Activated CD4-positive, alpha-beta T cell treated with anti-CD3 and anti-CD28 coated beads, Interleukin-2, amount 50 U/mL, for 48 hours (primary cell): ENCODE results near the gene EIPR1.
"Not testable (repeated sequence)": the region's sequence is repeated elsewhere in the genome, so short reads cannot be mapped to it uniquely, and the experiment has no call there.

Experiments used
- DNase-seq, 2 experiments: peaks; one replicate each; pipeline ENCODE4 v3.0.0-alpha.2; 2020

EIPR1 gene

DNA sequence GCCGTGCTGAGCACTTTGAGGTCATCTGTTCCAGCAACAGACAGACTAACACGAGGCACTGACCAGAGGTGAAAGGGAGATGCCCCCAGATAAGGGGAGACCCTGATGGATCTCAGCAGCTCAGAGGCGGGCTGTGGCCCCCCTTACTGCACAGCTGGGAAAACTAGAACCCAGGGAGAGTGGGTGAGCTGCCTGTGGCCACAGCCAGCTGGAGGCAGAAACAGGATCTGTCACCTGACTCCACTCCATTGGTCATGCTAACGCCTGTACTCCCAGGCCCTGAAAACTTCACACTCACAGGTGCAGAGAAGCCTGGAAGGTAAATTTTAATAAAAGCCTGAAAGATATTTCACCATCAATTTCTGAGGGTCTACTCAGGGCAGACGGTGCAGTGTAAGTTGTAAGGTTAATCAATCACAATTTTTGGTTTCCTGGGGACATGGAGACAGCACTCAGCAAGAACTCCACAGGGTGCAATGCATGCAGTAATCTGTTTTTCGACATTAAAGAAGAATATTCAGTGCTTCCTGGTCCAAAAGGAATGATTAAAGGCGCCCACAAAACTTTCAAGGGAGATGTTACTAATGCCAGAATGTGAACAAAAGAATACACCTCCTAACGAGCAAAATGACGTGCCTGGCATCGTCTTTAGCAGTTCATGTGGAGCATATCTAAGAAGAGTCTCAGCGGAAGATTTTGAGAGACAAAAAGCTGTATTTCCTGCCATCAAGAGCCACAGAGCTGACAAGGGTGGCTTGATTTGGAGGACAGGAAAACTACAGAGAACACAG, 173.4 kb downstream of the EIPR1 start:
- DNase-seq, result no peak

DNA sequence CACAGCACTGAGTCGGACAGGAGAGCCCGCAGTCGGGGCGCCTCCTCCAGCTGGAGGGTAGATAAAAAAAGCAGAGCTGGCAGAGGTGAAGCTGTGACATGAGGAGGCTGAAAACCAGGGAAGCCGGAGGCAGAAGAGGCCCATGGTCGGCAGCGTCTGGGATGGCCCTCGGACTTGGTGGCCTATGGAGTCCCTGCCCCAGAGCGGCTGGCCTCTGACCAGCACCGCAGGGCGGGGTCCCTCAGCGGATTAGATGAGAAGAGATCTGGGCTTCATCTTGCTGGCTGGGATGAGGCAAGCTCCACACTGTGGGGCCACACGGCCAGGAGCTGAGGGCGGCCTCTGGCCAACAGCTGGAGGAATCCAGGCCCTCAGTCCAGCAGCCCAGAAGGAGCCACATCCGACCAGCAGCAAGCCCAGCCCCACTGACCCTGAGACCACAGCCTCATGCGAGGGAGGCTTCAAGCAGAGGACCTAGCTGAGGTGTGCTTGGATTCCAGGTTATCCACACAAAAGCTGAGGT, 174.1 kb downstream of the EIPR1 start:
- DNase-seq, result no peak

- DNase-seq, result no peak
Measured at GRCh38 chr2:3202926-3203325, 174.7 kb downstream of the EIPR1 start.

- DNase-seq, result no peak
Measured at GRCh38 chr2:3201281-3201680, 176.3 kb downstream of the EIPR1 start.

DNA sequence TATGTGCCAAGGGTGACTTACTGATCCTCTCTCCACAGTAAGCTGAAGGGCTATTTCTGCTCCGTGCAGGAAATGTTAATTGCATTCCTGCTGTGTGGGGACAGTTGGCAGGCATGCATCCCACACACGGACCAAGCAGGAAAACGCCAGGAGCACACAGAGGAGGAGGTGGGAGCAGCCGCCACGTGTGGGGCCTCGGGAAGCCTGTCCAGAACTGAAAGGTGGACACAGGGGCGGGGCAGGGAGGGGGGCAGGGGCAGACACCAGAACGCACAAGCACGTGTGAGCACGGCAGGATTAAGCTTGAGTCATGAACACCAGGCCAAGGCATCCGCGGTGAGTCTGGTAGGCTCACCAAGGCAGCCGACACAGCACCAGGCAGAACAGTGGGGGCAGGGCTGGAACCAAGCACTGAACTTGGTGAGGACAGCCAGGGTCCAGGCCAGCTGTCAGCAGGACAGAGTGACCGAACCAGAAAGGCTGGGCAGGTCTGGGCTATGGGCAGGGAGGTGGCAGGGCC, 177.1 kb downstream of the EIPR1 start:
- DNase-seq, result no peak

DNA sequence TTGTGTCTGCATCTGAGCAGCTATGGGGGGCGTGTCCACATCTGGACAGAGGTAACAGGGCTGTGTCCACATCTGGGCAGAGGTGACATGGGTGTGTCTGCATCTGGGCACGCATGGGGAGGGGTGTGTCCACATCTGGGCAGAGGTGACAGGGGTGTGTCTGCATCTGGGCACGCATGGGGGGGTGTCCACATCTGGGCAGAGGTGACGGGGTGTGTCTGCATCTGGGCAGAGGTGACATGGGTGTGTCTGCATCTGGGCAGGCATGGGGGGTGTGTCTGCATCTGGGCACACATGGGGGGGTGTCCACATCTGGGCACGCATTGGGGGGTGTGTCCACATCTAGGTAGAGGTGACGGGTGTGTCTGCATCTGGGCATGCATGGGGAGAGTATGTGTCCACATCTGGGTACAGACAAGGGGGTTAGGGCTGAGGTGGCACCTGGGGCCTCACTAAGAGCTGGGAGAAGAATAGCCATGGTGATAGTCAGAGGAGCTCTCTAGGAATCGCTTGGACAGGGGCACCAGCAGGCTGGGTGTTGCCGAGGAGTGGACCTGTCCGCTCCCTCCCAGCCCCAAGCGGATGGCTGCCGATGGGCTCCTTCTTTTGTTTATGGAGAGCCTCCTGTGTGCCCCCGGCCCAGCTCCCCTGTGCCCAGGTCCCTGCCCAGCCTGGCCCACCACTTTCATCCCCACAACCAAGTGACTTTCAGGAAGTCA, 177.8 kb downstream of the EIPR1 start:
- DNase-seq, result no peak

- DNase-seq, result not testable (repeated sequence)
Measured at GRCh38 chr2:3198671-3199192, 178.9 kb downstream of the EIPR1 start.

DNA sequence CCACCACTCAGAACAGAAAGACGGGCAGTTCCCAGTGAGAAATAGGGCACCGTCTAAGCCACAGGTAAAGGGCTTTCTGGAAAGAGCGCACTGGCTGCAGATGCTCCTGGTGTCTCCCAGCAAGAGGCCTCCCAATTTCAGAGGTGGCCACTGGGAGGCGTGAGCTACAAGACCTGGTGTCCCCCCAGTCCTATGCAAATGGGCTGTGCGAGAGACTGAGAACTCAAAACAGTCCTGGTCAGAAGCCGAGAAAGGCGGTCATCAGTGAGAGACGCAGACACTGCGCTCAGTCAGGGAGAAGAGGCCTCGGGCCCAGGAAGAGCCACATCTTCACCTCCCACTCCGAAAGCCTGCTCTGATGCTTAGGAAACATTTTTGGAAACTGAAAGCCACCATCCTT, 179.5 kb downstream of the EIPR1 start:
- peak; percentile 24 to 35 for DNase-seq

DNA sequence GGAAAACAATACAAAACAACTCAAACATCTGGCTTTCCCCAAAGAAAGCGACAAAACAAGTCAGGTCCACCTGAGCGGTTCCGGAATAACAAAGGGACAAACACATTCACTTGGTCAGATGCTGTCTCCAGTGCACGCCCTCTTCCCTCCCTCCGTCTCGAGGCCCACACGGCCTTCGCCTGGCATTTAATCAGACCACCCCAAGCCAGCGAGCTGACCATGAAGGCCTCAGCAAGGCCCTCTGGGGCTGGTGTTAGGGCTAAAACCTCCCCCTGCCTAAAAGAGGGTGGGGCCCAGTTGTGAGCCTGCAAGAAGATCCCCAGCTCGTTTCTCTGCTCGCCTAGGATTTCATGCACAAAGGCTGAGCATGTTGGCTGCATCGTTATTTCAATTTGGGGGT, 180.3 kb downstream of the EIPR1 start:
- no peak for DNase-seq

GRCh38 chr2:3196716-3197115, 180.9 kb downstream of the EIPR1 start:
- DNase-seq, result no peak

GRCh38 chr2:3195641-3196476, 181.8 kb downstream of the EIPR1 start:
- no peak for DNase-seq

DNA sequence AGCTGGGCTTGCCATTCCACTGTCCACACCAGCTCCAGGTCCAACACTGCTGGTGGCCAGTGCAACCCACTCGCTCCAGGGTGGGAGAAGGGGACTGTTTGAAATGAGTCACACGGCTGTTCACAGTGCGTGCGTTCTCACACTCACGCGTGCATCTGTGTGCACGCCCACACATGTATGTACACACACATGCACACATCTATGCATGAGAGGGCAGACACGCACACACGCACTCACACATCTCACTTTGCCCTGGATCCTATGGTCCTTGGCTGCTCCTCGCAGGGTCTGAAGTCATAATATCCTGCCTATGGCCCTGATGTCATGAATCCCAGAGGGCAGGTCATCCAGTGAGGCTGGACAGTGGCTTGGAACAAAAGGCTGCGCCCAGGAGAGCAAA, 182.8 kb downstream of the EIPR1 start:
- no peak for DNase-seq

DNA sequence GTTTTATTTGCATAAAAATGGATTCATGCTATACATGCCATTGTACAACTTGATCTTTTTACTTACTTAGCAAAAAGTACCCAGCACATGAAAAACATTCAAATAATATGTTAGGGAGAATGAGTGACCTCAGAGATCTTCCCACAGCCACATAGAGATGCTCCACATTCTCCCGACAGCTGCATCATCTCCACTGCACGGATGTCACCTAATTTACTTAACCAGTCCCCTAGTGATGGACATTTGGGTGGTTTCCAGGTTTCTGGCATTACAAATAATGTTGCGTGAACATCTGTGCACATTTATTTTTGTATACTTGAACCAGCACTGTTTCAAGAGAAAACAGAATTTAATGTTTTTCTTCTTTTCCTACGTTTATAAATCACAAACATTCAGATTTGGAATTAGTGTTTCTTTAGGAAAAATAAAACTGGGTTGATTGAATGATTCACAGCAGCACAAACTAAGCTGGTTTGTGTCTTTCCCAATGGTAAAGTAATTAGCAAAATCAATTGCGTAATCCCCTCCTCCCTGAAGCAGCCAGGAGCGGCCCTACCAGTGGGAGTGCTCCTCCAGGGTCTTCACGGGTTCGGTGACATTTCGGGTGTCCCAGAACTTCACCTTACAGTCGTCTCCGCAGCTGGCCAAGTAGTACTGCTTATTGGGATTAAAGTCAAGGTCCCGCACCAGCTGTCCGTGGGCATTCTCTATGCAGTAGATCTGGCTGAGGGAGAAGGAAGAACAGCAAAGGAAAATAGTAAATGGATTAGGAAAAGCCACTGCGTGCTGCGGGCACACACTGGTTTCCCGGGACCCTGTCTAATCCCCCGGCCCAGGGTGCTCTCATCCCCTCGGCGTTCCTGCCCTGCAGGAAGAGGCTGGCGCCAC, 183.9 kb downstream of the EIPR1 start:
- DNase-seq, result no peak

DNA sequence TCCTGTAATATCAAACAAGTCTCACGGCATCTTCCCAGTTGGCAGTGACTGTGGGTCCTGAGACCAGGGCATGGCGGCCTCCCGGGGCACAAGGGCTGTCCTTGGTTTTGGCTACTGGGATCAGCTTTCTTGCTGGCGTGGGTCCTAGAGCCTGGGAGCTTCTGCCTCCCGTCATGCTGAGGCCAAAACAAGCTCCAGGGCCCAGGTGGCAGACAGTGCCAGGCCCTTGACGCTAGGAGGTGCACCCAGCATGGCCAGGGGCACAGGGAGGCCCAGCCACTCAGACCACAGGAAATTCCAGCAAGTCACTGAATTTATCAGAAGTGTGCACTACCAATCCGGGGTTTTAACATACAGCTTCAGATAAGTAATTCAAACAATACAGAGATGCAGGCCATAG, 184.7 kb downstream of the EIPR1 start:
- no peak for DNase-seq

DNA sequence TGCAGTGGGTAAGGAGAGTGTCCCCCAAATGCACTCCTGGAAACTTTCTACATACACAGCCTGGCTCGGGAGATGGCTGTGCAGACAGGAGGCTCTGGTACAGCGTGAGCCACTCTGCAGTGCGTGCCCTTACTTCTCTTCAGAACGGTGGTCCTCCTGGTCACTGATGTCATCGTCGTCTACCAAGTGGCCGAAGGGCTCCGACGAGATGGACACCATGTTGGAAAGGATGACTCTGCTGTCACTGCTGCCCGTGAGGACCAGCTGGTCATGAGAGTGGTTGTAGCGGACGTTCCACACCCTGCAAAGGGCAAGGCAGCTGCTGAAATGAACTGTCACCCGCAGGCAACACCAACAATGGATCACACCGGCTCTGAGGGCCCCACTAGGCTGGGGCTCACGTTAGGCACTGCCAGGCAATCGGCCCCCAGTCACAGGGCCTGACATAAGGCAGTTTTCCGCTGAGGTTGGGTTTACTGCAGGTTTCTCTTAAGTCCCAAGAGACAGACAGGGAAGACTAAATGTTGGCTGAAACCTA, 185.3 kb downstream of the EIPR1 start:
- no peak for DNase-seq

GRCh38 chr2:3189961-3190360, 187.7 kb downstream of the EIPR1 start:
- no peak for DNase-seq

DNA sequence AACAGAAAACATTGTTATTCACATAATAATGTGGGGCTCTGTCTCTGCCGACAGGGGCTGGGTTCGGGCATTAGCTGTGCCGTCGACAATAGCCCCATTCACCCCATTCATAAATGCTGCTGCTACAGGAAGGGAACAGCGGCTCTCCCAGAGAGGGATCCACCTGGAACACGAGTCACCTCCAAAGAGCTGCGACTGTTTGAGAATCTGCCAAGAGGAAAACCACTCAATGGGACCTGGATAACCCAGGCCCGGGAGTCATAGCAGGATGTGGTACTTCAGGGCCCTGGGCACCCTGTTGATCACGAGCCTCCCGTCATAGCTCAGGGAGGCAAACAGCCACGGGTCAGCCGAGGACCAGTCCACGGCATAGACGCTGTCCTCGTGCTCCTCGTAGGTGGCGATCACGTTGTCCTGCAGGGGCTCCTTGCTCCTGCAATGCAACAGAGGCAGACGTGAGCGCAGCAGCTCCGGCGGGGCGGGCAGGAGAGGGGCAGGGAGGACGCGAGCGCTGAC, 188.5 kb downstream of the EIPR1 start:
- no peak for DNase-seq

- DNase-seq, result no peak
Measured at GRCh38 chr2:3188405-3188946, 189.1 kb downstream of the EIPR1 start.

DNA sequence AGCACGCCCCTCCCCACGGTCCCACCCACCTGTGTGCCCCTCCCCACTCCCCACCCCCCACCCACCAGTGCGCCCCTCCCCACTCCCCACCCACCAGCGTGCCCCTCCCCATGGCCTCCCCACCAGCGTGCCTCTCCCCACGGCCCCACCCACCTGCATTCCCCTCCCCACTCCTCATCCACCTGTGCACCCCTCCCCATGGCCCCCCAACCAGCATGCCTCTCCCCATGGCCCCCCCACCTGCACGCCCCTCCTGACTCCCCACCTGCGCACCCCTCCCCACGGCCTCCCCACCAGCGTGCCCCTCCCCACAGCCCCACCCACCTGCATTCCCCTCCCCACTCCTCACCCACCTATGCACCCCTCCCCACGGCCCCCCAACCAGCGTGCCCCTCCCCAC, 190.2 kb downstream of the EIPR1 start:
- no peak for DNase-seq

GRCh38 chr2:3186766-3187165, 190.9 kb downstream of the EIPR1 start:
- DNase-seq, result no peak

- no peak for DNase-seq
Measured at GRCh38 chr2:3185910-3186309, 191.7 kb downstream of the EIPR1 start.
